HCT116 (cell line): Measurements from ENCODE around the gene SNX15. TPM values are rescaled to one million over a fixed set of nuclear protein-coding genes. Genes with fewer than 3 reads are reported as not detected.

Source experiments
- ATAC-seq: fragments of 200-7000 bp; cut with Tn5 transposase; 2 replicates; pipeline ENCODE4 v1.9.1; 2020; ENCODE audit warnings: mild to moderate bottlenecking, moderate library complexity
- BruUV-seq: library from RNA; stranded (reverse); fragments of 400-500 nt; replicated peaks from 2 replicates; lab custom pipeline; 2021; lab: Mats Ljungman, UMichigan
- CTCF ChIA-PET: fragments of 300-600 bp; sonication (Branson Sonifier 250); formaldehyde crosslinking; loops from one replicate; lab custom pipeline; 2021; ENCODE audit warnings: antibody characterized with exemption; lab: Charles Lee
- POLR2A ChIA-PET: fragments of 300-600, 350-600 bp; sonication (Branson Sonifier 250); formaldehyde crosslinking; loops from one replicate; lab custom pipeline; 2021; ENCODE audit warnings: antibody characterized with exemption; lab: Charles Lee
- RAD21 ChIA-PET, 2 experiments: fragments of 300-600 bp; sonication (Branson Sonifier 250); formaldehyde crosslinking; loops; one replicate each; lab custom pipeline; 2023; ENCODE audit warnings: low total read pairs in 2 of 2; ENCODE audit not compliant: uncharacterized antibody in 2 of 2, unreplicated experiment in 2 of 2, low non-redundant PET in 1 of 2; lab: Charles Lee
- DNase-seq: peaks from one replicate; pipeline ENCODE4 v3.0.0-alpha.2; 2010; ENCODE audit warnings: low read depth, low spot score
- H2AFZ ChIP-seq: fragments of 200-600 bp; shearing (Covaris generic), sonication (generic); 2 replicates; pipeline ENCODE4 v1.6.1; 2017; ENCODE audit warnings: low read depth, mixed run types, mixed read lengths, antibody characterized with exemption, low read length; ENCODE audit not compliant: poor library complexity, severe bottlenecking
- H3K27ac ChIP-seq: 2 replicates; pipeline ENCODE4 v1.5.1; 2012; ENCODE audit warnings: low read depth, low read length
- H3K27me3 ChIP-seq: fragments of 200-600 bp; sonication (generic); 2 replicates; pipeline ENCODE4 v1.6.1; 2016; ENCODE audit warnings: mixed run types, low read length, mixed read lengths; ENCODE audit not compliant: insufficient read depth
- H3K36me3 ChIP-seq, 2 experiments: fragments of 200-500 bp in 1 of 2; fragments of 200-600 bp in 1 of 2; sonication (Bioruptor generic) in 1 of 2; sonication (generic) in 1 of 2; 2 replicates each; pipeline versions ENCODE4 v1.5.1 to v1.6.1; 2014 to 2016; ENCODE audit warnings: low read length in 2 of 2, inconsistent platforms in 1 of 2, mixed read lengths in 1 of 2, mixed run types in 1 of 2; ENCODE audit not compliant: insufficient read depth in 2 of 2, control insufficient read depth in 1 of 2
- H3K4me1 ChIP-seq, 2 experiments: fragments of 200-600 bp in 1 of 2; sonication (generic) in 1 of 2; 2 replicates each; pipeline versions ENCODE4 v1.5.1 to v1.6.1; 2012 to 2017; ENCODE audit warnings: low read length in 2 of 2, inconsistent platforms in 1 of 2, mild to moderate bottlenecking in 1 of 2, mixed read lengths in 1 of 2, mixed run types in 1 of 2, moderate library complexity in 1 of 2; ENCODE audit not compliant: insufficient read depth in 2 of 2, control insufficient read depth in 1 of 2
- H3K4me2 ChIP-seq: fragments of 200-600 bp; sonication (generic); 2 replicates; pipeline ENCODE4 v1.6.1; 2017; ENCODE audit warnings: mixed run types, low read length, mixed read lengths
- H3K4me3 ChIP-seq, 2 experiments: fragments of 200-600 bp in 1 of 2; sonication (generic) in 1 of 2; replicated peaks in 1 of 2; 2 replicates each; pipeline ENCODE4 v1.5.1; 2011 to 2016; ENCODE audit warnings: low read length in 2 of 2, control low read depth in 1 of 2, low read depth in 1 of 2, mild to moderate bottlenecking in 1 of 2, mixed read lengths in 1 of 2, mixed run types in 1 of 2
- H3K79me2 ChIP-seq: fragments of 200-600 bp; sonication (generic); 2 replicates; pipeline ENCODE4 v1.6.1; 2017; ENCODE audit warnings: mild to moderate bottlenecking, mixed run types, low read length, moderate library complexity, mixed read lengths; ENCODE audit not compliant: insufficient read depth
- H3K9ac ChIP-seq: fragments of 200-600 bp; sonication (generic); 2 replicates; pipeline ENCODE4 v1.6.1; 2016; ENCODE audit warnings: low read length, mixed read lengths
- H3K9me2 ChIP-seq: fragments of 200-600 bp; sonication (generic), shearing (Covaris generic); 2 replicates; pipeline ENCODE4 v1.6.1; 2017; ENCODE audit warnings: mixed run types, mild to moderate bottlenecking, moderate library complexity; ENCODE audit not compliant: insufficient read depth
- H3K9me3 ChIP-seq, 2 experiments: fragments of 200-500 bp in 1 of 2; fragments of 200-600 bp in 1 of 2; sonication (Bioruptor generic) in 1 of 2; sonication (generic) in 1 of 2; 2 replicates each; pipeline ENCODE4 v1.6.1; 2014 to 2017; ENCODE audit warnings: low read length in 2 of 2, mixed read lengths in 2 of 2, inconsistent platforms in 1 of 2, low read depth in 1 of 2, mild to moderate bottlenecking in 1 of 2, mixed run types in 1 of 2, moderate library complexity in 1 of 2; ENCODE audit not compliant: control insufficient read depth in 1 of 2, insufficient read depth in 1 of 2
- H4K20me1 ChIP-seq: fragments of 200-600 bp; sonication (generic), shearing (Covaris generic); 2 replicates; pipeline ENCODE4 v1.6.1; 2017; ENCODE audit warnings: mixed run types, mild to moderate bottlenecking, moderate library complexity; ENCODE audit not compliant: insufficient read depth
- CBX3 ChIP-seq: IDR thresholded peaks from 2 replicates; pipeline ENCODE4 v1.6.1; 2012; ENCODE audit warnings: low read depth
- ELF1 ChIP-seq: IDR thresholded peaks from 2 replicates; pipeline ENCODE4 v1.6.1; 2012; ENCODE audit warnings: low read depth, borderline replicate concordance
- EZH2 ChIP-seq: fragments of 200-600 bp; sonication (generic); IDR thresholded peaks from 2 replicates; pipeline ENCODE4 v1.6.1; 2017; ENCODE audit warnings: antibody characterized with exemption, mixed run types
- FOSL1 ChIP-seq: IDR thresholded peaks from 2 replicates; pipeline ENCODE4 v1.6.1; 2012; ENCODE audit warnings: low read depth
- JUND ChIP-seq: IDR thresholded peaks from 2 replicates; pipeline ENCODE4 v1.6.1; 2012
- MAX ChIP-seq: IDR thresholded peaks from 2 replicates; pipeline ENCODE4 v1.6.1; 2012
- POLR2A ChIP-seq: IDR thresholded peaks from 2 replicates; pipeline ENCODE4 v1.7.0; 2011; ENCODE audit warnings: borderline replicate concordance; ENCODE audit not compliant: insufficient read depth, insufficient read length; ENCODE audit errors: extremely low read depth
- RAD21 ChIP-seq: IDR thresholded peaks from 2 replicates; pipeline ENCODE4 v1.6.1; 2012; ENCODE audit warnings: low read depth, mild to moderate bottlenecking
- SP1 ChIP-seq: IDR thresholded peaks from 2 replicates; pipeline ENCODE4 v1.6.1; 2012; ENCODE audit warnings: low read depth
- SRF ChIP-seq: IDR thresholded peaks from 2 replicates; pipeline ENCODE4 v1.6.1; 2012; ENCODE audit warnings: low read depth
- TCF7L2 ChIP-seq: IDR thresholded peaks from 2 replicates; pipeline ENCODE4 v1.7.0; 2011; ENCODE audit warnings: borderline replicate concordance, inconsistent platforms; ENCODE audit not compliant: insufficient read depth, insufficient read length; ENCODE audit errors: extremely low read depth
- YY1 ChIP-seq: IDR thresholded peaks from 2 replicates; pipeline ENCODE4 v1.6.1; 2011; ENCODE audit warnings: low read length, low read depth, moderate library complexity, mild to moderate bottlenecking; ENCODE audit not compliant: insufficient replicate concordance; ENCODE audit errors: extremely low read depth
- intact Hi-C: fragments of 100-400 bp; cut with micrococcal nuclease; formaldehyde crosslinking; loops from 2 replicates; pipeline ENCODE4 v1.10.0; 2022
- total RNA-seq: library from RNA; stranded (reverse); gene quantifications from one replicate; pipeline ENCODE4 v1.2.1, GENCODE V29; 2021; ENCODE audit not compliant: unreplicated experiment
- TF ChIP-seq, protein P1 (sequence below), 3 experiments: fragments of 200-600 bp in 1 of 3; sonication (generic) in 1 of 3; IDR thresholded peaks in 2 of 3; conservative IDR thresholded peaks in 1 of 3; 2 replicates each; pipeline ENCODE4 v1.5.1; 2012 to 2017; ENCODE audit warnings: low read depth in 2 of 3, low read length in 2 of 3, antibody characterized with exemption in 1 of 3, borderline replicate concordance in 1 of 3, control low read depth in 1 of 3, mild to moderate bottlenecking in 1 of 3, mixed read lengths in 1 of 3, mixed run types in 1 of 3, moderate library complexity in 1 of 3; ENCODE audit not compliant: insufficient read depth in 1 of 3

Gene SNX15
- total RNA-seq, 1 experiment from 2014 or later, result 16.8 TPM

DNA sequence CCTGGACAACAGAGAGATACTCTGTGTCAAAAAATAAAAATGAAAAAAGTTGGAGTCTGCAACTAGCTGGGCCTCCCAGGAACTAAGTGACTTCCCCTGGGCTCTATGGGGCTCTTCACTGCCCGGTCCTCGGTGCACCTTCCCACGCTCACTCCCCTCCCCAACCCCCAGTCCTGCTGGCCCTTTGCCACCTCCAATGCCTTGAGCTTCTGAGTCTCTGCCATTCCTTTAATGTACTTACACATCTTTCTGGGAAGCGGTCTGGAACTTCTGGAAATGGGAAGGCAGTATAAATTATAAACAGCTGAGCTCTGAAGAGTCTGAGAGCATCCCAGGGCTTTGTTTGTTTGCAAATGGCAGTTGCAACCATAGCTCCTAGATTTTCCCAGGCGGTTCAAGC lies 24.5 kb upstream of the SNX15 start:
- intact Hi-C loops, result no loop called here
- DNase-seq (no peak), ATAC-seq (no peak)
- Histone ChIP-seq H4K20me1 (no peaks in the 10 kb centered on the region), H3K4me2 (no peak overlapping the region), H3K79me2 (no peaks in the 10 kb centered on the region), H3K9ac (no peak overlapping the region), H3K4me3 (no peak overlapping the region), H3K27me3 (no peaks in the 10 kb centered on the region), H2AFZ (no peak overlapping the region), H3K36me3 (no peaks in the 10 kb centered on the region), H3K4me1 (peaks cover 15 to 41% of the 10 kb centered on the region in 2 experiments), H3K9me2 (no peaks in the 10 kb centered on the region), H3K9me3 (no peaks in the 10 kb centered on the region), H3K27ac (no peak overlapping the region)
- TF ChIP-seq MAX (no peak), FOSL1 (no peak), SRF (no peak), YY1 (no peak), JUND (no peak), ELF1 (no peak), SP1 (no peak), EZH2 (no peak), RAD21 (no peak), POLR2A (no peak), CBX3 (no peak), TCF7L2 (no peak)
- TF ChIP-seq, protein P1, sequence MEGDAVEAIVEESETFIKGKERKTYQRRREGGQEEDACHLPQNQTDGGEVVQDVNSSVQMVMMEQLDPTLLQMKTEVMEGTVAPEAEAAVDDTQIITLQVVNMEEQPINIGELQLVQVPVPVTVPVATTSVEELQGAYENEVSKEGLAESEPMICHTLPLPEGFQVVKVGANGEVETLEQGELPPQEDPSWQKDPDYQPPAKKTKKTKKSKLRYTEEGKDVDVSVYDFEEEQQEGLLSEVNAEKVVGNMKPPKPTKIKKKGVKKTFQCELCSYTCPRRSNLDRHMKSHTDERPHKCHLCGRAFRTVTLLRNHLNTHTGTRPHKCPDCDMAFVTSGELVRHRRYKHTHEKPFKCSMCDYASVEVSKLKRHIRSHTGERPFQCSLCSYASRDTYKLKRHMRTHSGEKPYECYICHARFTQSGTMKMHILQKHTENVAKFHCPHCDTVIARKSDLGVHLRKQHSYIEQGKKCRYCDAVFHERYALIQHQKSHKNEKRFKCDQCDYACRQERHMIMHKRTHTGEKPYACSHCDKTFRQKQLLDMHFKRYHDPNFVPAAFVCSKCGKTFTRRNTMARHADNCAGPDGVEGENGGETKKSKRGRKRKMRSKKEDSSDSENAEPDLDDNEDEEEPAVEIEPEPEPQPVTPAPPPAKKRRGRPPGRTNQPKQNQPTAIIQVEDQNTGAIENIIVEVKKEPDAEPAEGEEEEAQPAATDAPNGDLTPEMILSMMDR (IDR thresholded peaks at IDR 0.05 in 2 of 3, conservative IDR thresholded peaks at IDR 0.05 in 1 of 3; ENCODE audit: borderline replicate concordance in 1 of 3, insufficient read depth in 1 of 3, low read depth in 2 of 3, low read length in 2 of 3), result no peak
- ChIA-PET CTCF (no interaction called here), RAD21 (no interaction called here), POLR2A (no interaction called here)
- no TSS peak for BruUV-seq
